Smooth muscle cell (in vitro differentiated cells): ENCODE data around the gene WAPL. TPM values are rescaled to one million over a fixed set of nuclear protein-coding genes. Genes with fewer than 3 reads are reported as not detected.
A peak's percentile ranks its signal among the peaks of the same experiment; 100 is the strongest.

Experiments
- DNase-seq: peaks from one replicate; lab custom pipeline; 2025; ENCODE audit not compliant: unreplicated experiment; lab: John Stamatoyannopoulos, UW
- H2AFZ ChIP-seq: fragments of 200-600 bp; sonication (generic); 2 replicates; pipeline ENCODE4 v1.6.0; 2016; ENCODE audit warnings: antibody characterized with exemption, low read depth, mild to moderate bottlenecking
- H3F3A ChIP-seq: fragments of 200-600 bp; sonication (generic); 2 replicates; pipeline ENCODE4 v1.6.0; 2017; ENCODE audit warnings: antibody characterized with exemption, low read depth
- H3K27ac ChIP-seq: fragments of 200-600 bp; sonication (generic); 2 replicates; pipeline ENCODE4 v1.5.1; 2016; ENCODE audit warnings: low read depth, mild to moderate bottlenecking
- H3K27me3 ChIP-seq: fragments of 200-600 bp; sonication (generic); 2 replicates; pipeline ENCODE4 v1.6.1; 2016; ENCODE audit warnings: low read depth, mild to moderate bottlenecking
- H3K36me3 ChIP-seq: fragments of 200-600 bp; sonication (generic); 2 replicates; pipeline ENCODE4 v1.5.1; 2016; ENCODE audit warnings: low read depth
- H3K4me1 ChIP-seq: fragments of 200-600 bp; sonication (generic); 2 replicates; pipeline ENCODE4 v1.5.1; 2016; ENCODE audit warnings: low read depth
- H3K4me2 ChIP-seq: fragments of 200-600 bp; sonication (generic); 2 replicates; pipeline ENCODE4 v1.6.0; 2016; ENCODE audit warnings: mild to moderate bottlenecking
- H3K4me3 ChIP-seq: fragments of 200-600 bp; sonication (generic); 2 replicates; pipeline ENCODE4 v1.5.1; 2016; ENCODE audit warnings: mild to moderate bottlenecking
- H3K79me2 ChIP-seq: fragments of 200-600 bp; sonication (generic); 2 replicates; pipeline ENCODE4 v1.6.0; 2016; ENCODE audit warnings: low read depth, mild to moderate bottlenecking
- H3K9ac ChIP-seq: fragments of 200-600 bp; sonication (generic); 2 replicates; pipeline ENCODE4 v1.6.0; 2016; ENCODE audit warnings: low read depth
- H3K9me3 ChIP-seq: fragments of 200-600 bp; sonication (generic); replicated peaks from 2 replicates; pipeline ENCODE4 v1.5.1; 2016; ENCODE audit warnings: low read depth
- H4K20me1 ChIP-seq: fragments of 200-600 bp; sonication (generic); 2 replicates; pipeline ENCODE4 v1.6.0; 2016; ENCODE audit warnings: low read depth
- WGBS: methylation state at CpG from one replicate; pipeline ENCODE4 v1.1.7; 2016; ENCODE audit warnings: low lambda C conversion rate; 5-methylcytosine and 5-hydroxymethylcytosine counted together
- polyA plus RNA-seq: library from polyadenylated mRNA; unstranded; fragments of >200 nt; fragmentation: Nextera tagmentation; extraction: Ambion mirVana; gene quantifications from 2 replicates; pipeline ENCODE4 v1.2.1, GENCODE V29; 2016
- total RNA-seq: library from RNA; depleted of rRNA; stranded (reverse); fragments of >200 nt; gene quantifications from 2 replicates; pipeline ENCODE4 v1.2.3, GENCODE V29; 2014
- TF ChIP-seq, protein P1 (sequence below): fragments of 200-600 bp; sonication (generic); IDR thresholded peaks from 2 replicates; pipeline ENCODE4 v1.5.1; 2017; ENCODE audit warnings: borderline replicate concordance, mild to moderate bottlenecking, antibody characterized with exemption; ENCODE audit not compliant: insufficient read depth, poor library complexity, severe bottlenecking

The WAPL gene
- total and polyA plus RNA-seq, 2 experiments from 2014 or later: 14.0 to 30.5 TPM

DNA sequence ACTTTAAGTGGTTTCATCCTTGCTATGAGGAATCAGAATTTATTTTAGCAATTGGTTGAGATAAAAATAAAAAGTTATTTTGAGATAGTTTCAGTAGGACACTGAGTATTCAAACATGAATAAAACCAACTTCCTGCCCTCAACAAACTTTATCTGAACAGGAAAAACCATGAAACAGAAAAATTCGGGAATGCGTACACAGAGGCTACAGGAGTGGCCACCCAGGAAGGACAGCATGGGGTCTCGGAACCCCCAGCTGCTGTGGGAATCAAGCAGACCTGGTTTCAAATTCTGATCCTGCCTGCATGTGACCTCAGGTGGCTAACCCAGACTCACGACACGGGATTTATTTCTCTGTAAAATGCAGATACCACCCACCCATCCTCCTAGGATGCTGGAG lies 106.0 kb downstream of the WAPL start:
- TF ChIP-seq, protein P1, sequence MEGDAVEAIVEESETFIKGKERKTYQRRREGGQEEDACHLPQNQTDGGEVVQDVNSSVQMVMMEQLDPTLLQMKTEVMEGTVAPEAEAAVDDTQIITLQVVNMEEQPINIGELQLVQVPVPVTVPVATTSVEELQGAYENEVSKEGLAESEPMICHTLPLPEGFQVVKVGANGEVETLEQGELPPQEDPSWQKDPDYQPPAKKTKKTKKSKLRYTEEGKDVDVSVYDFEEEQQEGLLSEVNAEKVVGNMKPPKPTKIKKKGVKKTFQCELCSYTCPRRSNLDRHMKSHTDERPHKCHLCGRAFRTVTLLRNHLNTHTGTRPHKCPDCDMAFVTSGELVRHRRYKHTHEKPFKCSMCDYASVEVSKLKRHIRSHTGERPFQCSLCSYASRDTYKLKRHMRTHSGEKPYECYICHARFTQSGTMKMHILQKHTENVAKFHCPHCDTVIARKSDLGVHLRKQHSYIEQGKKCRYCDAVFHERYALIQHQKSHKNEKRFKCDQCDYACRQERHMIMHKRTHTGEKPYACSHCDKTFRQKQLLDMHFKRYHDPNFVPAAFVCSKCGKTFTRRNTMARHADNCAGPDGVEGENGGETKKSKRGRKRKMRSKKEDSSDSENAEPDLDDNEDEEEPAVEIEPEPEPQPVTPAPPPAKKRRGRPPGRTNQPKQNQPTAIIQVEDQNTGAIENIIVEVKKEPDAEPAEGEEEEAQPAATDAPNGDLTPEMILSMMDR: no peak
- H3K4me1 ChIP-seq: no peaks in the 10 kb centered on the region
- H3K4me3 ChIP-seq: no peak overlapping the region
- no peaks in the 10 kb centered on the region for H3K79me2 ChIP-seq
- no peak overlapping the region for H2AFZ ChIP-seq
- H3K9ac ChIP-seq: no peak overlapping the region
- H3K27me3 ChIP-seq: no peaks in the 10 kb centered on the region
- no peak overlapping the region for H3K27ac ChIP-seq
- H3K4me2 ChIP-seq: no peak overlapping the region
- no peaks in the 10 kb centered on the region for H3K9me3 ChIP-seq
- no peak for DNase-seq
- no peaks in the 10 kb centered on the region for H3K36me3 ChIP-seq
- no peaks in the 10 kb centered on the region for H3F3A ChIP-seq
- WGBS: 67% methylated on average over 5 of the region's 5 CpGs
- no peaks in the 10 kb centered on the region for H4K20me1 ChIP-seq

- Histone ChIP-seq H3K27me3 (no peaks in the 10 kb centered on the region), H3K9ac (no peak overlapping the region), H3K4me3 (no peak overlapping the region), H3K79me2 (no peaks in the 10 kb centered on the region), H3K36me3 (no peaks in the 10 kb centered on the region), H3F3A (no peaks in the 10 kb centered on the region), H3K27ac (no peak overlapping the region), H2AFZ (no peak overlapping the region), H3K9me3 (no peaks in the 10 kb centered on the region), H3K4me2 (no peak overlapping the region), H3K4me1 (no peaks in the 10 kb centered on the region), H4K20me1 (no peaks in the 10 kb centered on the region)
- 96% methylated on average over 3 of the region's 3 CpGs for WGBS
- no peak for DNase-seq
- TF ChIP-seq, protein P1: no peak
Observed at GRCh38 chr10:86415116-86415515, 106.5 kb downstream of the WAPL start.

GRCh38 chr10:86413046-86413728 lies 108.4 kb downstream of the WAPL start:
- H3K36me3 ChIP-seq: no peaks in the 10 kb centered on the region
- no peaks in the 10 kb centered on the region for H3K4me1 ChIP-seq
- no peak overlapping the region for H3K4me3 ChIP-seq
- TF ChIP-seq, protein P1: no peak
- no peaks in the 10 kb centered on the region for H3F3A ChIP-seq
- no peaks in the 10 kb centered on the region for H3K79me2 ChIP-seq
- no peaks in the 10 kb centered on the region for H3K9me3 ChIP-seq
- peak overlapping the region; percentile 57 for H3K4me2 ChIP-seq
- H2AFZ ChIP-seq: no peak overlapping the region
- DNase-seq: no peak
- WGBS: 58% methylated on average over 6 of the region's 6 CpGs
- H4K20me1 ChIP-seq: no peaks in the 10 kb centered on the region
- H3K9ac ChIP-seq: no peak overlapping the region
- H3K27ac ChIP-seq: no peak overlapping the region
- no peaks in the 10 kb centered on the region for H3K27me3 ChIP-seq
